Neural cell (in vitro differentiated cells): ENCODE measurements around the gene GRK4. TPM values are rescaled to one million over a fixed set of nuclear protein-coding genes. Genes with fewer than 3 reads are reported as not detected.

Experiments used
- H2AFZ ChIP-seq: fragments of 200-600, 300-800 bp; sonication (generic), shearing (Covaris generic); 2 replicates; pipeline ENCODE4 v1.6.0; 2014; ENCODE audit warnings: low read depth, mild to moderate bottlenecking, antibody characterized with exemption, low read length, moderate library complexity
- H3F3A ChIP-seq: fragments of 200-600 bp; shearing (Covaris generic); 2 replicates; pipeline ENCODE4 v1.6.1; 2016; ENCODE audit warnings: mild to moderate bottlenecking, moderate library complexity, mixed read lengths, antibody characterized with exemption, low read length; ENCODE audit not compliant: insufficient read depth, poor library complexity, severe bottlenecking
- H3K27ac ChIP-seq: fragments of 200-600, 300-800 bp; sonication (generic), shearing (Covaris generic); 2 replicates; pipeline ENCODE4 v1.5.1; 2014; ENCODE audit warnings: mild to moderate bottlenecking, low read length, moderate library complexity
- H3K27me3 ChIP-seq: fragments of 300-800, 200-600 bp; sonication (generic), shearing (Covaris generic); 2 replicates; pipeline ENCODE4 v1.6.0; 2014; ENCODE audit warnings: mild to moderate bottlenecking, low read depth, low read length, moderate library complexity; ENCODE audit not compliant: insufficient read depth
- H3K36me3 ChIP-seq: fragments of 300-800, 200-600 bp; sonication (generic), shearing (Covaris generic); 2 replicates; pipeline ENCODE4 v1.5.1; 2014; ENCODE audit warnings: mild to moderate bottlenecking, antibody characterized with exemption, low read length, moderate library complexity; ENCODE audit not compliant: insufficient read depth
- H3K4me2 ChIP-seq: fragments of 300-800, 200-600 bp; sonication (generic), shearing (Covaris generic); 2 replicates; pipeline ENCODE4 v1.6.0; 2014; ENCODE audit warnings: mild to moderate bottlenecking, low read length
- H3K4me3 ChIP-seq: fragments of 300-800, 200-600 bp; sonication (generic), shearing (Covaris generic); 2 replicates; pipeline ENCODE4 v1.5.1; 2014; ENCODE audit warnings: mild to moderate bottlenecking, low read length, moderate library complexity
- H3K79me2 ChIP-seq: fragments of 200-600 bp; shearing (Covaris generic); replicated peaks from 2 replicates; pipeline ENCODE4 v1.6.0; 2014; ENCODE audit warnings: mild to moderate bottlenecking, low read length, moderate library complexity; ENCODE audit not compliant: insufficient read depth
- H3K9ac ChIP-seq: fragments of 300-800, 200-600 bp; sonication (generic), shearing (Covaris generic); 2 replicates; pipeline ENCODE4 v1.6.1; 2016; ENCODE audit warnings: mild to moderate bottlenecking, low read length, mixed read lengths
- H3K9me2 ChIP-seq: fragments of 200-600 bp; shearing (Covaris generic); 2 replicates; pipeline ENCODE4 v1.6.1; 2016; ENCODE audit warnings: mild to moderate bottlenecking, low read length, mixed read lengths; ENCODE audit not compliant: insufficient read depth
- H3K9me3 ChIP-seq: fragments of 200-600, 300-800 bp; sonication (generic), shearing (Covaris generic); 2 replicates; pipeline ENCODE4 v1.6.1; 2016; ENCODE audit warnings: mild to moderate bottlenecking, mixed run types, low read length, moderate library complexity, mixed read lengths
- H4K20me1 ChIP-seq: fragments of 200-600 bp; shearing (Covaris generic); 2 replicates; pipeline ENCODE4 v1.6.1; 2016; ENCODE audit warnings: mild to moderate bottlenecking, mixed run types; ENCODE audit not compliant: insufficient read depth
- EP300 ChIP-seq: fragments of 450-650 bp; conservative IDR thresholded peaks from 2 replicates; pipeline ENCODE4 v1.6.1; 2014; ENCODE audit warnings: antibody characterized with exemption, mild to moderate bottlenecking, moderate library complexity; ENCODE audit not compliant: poor library complexity, severe bottlenecking
- EZH2 ChIP-seq: fragments of 200-600, 300-800 bp; shearing (Covaris generic), sonication (generic); IDR thresholded peaks from 2 replicates; pipeline ENCODE4 v1.6.1; 2014; ENCODE audit warnings: antibody characterized with exemption, low read length, borderline replicate concordance, mild to moderate bottlenecking; ENCODE audit not compliant: insufficient read depth, poor library complexity, severe bottlenecking
- MXI1 ChIP-seq: fragments of 450-650 bp; conservative IDR thresholded peaks from 2 replicates; pipeline ENCODE4 v1.6.1; 2014; ENCODE audit warnings: antibody characterized with exemption, mild to moderate bottlenecking; ENCODE audit not compliant: poor library complexity, severe bottlenecking
- POLR2AphosphoS5 ChIP-seq: IDR thresholded peaks from 2 replicates; pipeline ENCODE4 v1.6.1; 2012
- RAD21 ChIP-seq: fragments of 450-650 bp; conservative IDR thresholded peaks from 2 replicates; pipeline ENCODE4 v1.6.1; 2014; ENCODE audit warnings: antibody characterized with exemption, mild to moderate bottlenecking, moderate library complexity
- SMC3 ChIP-seq: fragments of 450-650 bp; conservative IDR thresholded peaks from 2 replicates; pipeline ENCODE4 v1.6.1; 2014; ENCODE audit warnings: antibody characterized with exemption, mild to moderate bottlenecking, moderate library complexity; ENCODE audit not compliant: poor library complexity
- TAF1 ChIP-seq: IDR thresholded peaks from 2 replicates; pipeline ENCODE4 v1.6.1; 2012; ENCODE audit warnings: low read depth
- polyA plus RNA-seq: library from polyadenylated mRNA; depleted of rRNA; stranded (reverse); fragments of >200 nt; gene quantifications from 2 replicates; pipeline ENCODE4 v1.2.3, GENCODE V29; 2014
- TF ChIP-seq, protein P1 (sequence below): fragments of 450-650 bp; IDR thresholded peaks from 2 replicates; pipeline ENCODE4 v1.5.1; 2014; ENCODE audit warnings: antibody characterized with exemption, mild to moderate bottlenecking, moderate library complexity; ENCODE audit not compliant: poor library complexity, severe bottlenecking
- TF ChIP-seq, protein P2 (sequence below): IDR thresholded peaks from 2 replicates; pipeline ENCODE4 v1.6.1; 2012; ENCODE audit warnings: borderline replicate concordance

Gene GRK4
- polyA plus RNA-seq, 1 donor from 2014 or later: 17.4 TPM

DNA sequence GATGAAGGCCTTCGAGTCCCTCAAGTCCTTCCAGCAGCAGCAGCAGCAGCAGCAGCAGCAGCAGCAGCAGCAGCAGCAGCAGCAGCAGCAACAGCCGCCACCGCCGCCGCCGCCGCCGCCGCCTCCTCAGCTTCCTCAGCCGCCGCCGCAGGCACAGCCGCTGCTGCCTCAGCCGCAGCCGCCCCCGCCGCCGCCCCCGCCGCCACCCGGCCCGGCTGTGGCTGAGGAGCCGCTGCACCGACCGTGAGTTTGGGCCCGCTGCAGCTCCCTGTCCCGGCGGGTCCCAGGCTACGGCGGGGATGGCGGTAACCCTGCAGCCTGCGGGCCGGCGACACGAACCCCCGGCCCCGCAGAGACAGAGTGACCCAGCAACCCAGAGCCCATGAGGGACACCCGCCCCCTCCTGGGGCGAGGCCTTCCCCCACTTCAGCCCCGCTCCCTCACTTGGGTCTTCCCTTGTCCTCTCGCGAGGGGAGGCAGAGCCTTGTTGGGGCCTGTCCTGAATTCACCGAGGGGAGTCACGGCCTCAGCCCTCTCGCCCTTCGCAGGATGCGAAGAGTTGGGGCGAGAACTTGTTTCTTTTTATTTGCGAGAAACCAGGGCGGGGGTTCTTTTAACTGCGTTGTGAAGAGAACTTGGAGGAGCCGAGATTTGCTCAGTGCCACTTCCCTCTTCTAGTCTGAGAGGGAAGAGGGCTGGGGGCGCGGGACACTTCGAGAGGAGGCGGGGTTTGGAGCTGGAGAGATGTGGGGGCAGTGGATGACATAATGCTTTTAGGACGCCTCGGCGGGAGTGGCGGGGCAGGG, 111.7 kb downstream of the GRK4 start:
- Histone ChIP-seq H2AFZ (peak overlapping the region; percentile 69), H3K9me3 (no peaks in the 10 kb centered on the region), H3K4me3 (peak overlapping the region; percentile 89), H3F3A (peaks cover 4% of the 10 kb centered on the region), H3K27me3 (no peaks in the 10 kb centered on the region), H3K9me2 (no peaks in the 10 kb centered on the region), H3K9ac (peak overlapping the region; percentile 86), H3K27ac (peak overlapping the region; percentile 90), H3K79me2 (peaks cover 42% of the 10 kb centered on the region), H3K36me3 (no peaks in the 10 kb centered on the region), H4K20me1 (no peaks in the 10 kb centered on the region), H3K4me2 (peak overlapping the region; percentile 98)
- TF ChIP-seq EP300 (no peak), POLR2AphosphoS5 (peak; percentile 67)

DNA sequence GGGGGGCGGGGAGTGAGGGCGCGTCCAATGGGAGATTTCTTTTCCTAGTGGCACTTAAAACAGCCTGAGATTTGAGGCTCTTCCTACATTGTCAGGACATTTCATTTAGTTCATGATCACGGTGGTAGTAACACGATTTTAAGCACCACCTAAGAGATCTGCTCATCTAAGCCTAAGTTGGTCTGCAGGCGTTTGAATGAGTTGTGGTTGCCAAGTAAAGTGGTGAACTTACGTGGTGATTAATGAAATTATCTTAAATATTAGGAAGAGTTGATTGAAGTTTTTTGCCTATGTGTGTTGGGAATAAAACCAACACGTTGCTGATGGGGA, 112.2 kb downstream of the GRK4 start:
- H3K4me3 ChIP-seq: peak overlapping the region; percentile 89
- H3K27me3 ChIP-seq: no peaks in the 10 kb centered on the region
- H3K9me3 ChIP-seq: no peaks in the 10 kb centered on the region
- peak overlapping the region; percentile 98 for H3K4me2 ChIP-seq
- H4K20me1 ChIP-seq: no peaks in the 10 kb centered on the region
- H3K9ac ChIP-seq: peak overlapping the region; percentile 86
- no peaks in the 10 kb centered on the region for H3K9me2 ChIP-seq
- TF ChIP-seq, protein P1, sequence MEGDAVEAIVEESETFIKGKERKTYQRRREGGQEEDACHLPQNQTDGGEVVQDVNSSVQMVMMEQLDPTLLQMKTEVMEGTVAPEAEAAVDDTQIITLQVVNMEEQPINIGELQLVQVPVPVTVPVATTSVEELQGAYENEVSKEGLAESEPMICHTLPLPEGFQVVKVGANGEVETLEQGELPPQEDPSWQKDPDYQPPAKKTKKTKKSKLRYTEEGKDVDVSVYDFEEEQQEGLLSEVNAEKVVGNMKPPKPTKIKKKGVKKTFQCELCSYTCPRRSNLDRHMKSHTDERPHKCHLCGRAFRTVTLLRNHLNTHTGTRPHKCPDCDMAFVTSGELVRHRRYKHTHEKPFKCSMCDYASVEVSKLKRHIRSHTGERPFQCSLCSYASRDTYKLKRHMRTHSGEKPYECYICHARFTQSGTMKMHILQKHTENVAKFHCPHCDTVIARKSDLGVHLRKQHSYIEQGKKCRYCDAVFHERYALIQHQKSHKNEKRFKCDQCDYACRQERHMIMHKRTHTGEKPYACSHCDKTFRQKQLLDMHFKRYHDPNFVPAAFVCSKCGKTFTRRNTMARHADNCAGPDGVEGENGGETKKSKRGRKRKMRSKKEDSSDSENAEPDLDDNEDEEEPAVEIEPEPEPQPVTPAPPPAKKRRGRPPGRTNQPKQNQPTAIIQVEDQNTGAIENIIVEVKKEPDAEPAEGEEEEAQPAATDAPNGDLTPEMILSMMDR: no peak
- TF ChIP-seq POLR2AphosphoS5: no peak
- H2AFZ ChIP-seq: no peak overlapping the region
- peaks cover 4% of the 10 kb centered on the region for H3F3A ChIP-seq
- peak overlapping the region; percentile 90 for H3K27ac ChIP-seq
- no peaks in the 10 kb centered on the region for H3K36me3 ChIP-seq
- H3K79me2 ChIP-seq: peaks cover 48% of the 10 kb centered on the region

DNA sequence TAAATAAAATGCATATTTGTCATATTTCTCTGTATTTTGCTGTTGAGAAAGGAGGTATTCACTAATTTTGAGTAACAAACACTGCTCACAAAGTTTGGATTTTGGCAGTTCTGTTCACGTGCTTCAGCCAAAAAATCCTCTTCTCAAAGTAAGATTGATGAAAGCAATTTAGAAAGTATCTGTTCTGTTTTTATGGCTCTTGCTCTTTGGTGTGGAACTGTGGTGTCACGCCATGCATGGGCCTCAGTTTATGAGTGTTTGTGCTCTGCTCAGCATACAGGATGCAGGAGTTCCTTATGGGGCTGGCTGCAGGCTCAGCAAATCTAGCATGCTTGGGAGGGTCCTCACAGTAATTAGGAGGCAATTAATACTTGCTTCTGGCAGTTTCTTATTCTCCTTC, 114.4 kb downstream of the GRK4 start:
- TF ChIP-seq RAD21 (no peak), TAF1 (no peak)
- Histone ChIP-seq H3K9me2 (no peaks in the 10 kb centered on the region), H4K20me1 (no peaks in the 10 kb centered on the region), H3K9ac (no peak overlapping the region), H3K4me3 (no peak overlapping the region), H3F3A (peaks cover 4% of the 10 kb centered on the region), H2AFZ (no peak overlapping the region), H3K4me2 (no peak overlapping the region), H3K9me3 (no peaks in the 10 kb centered on the region), H3K27ac (no peak overlapping the region), H3K27me3 (no peaks in the 10 kb centered on the region), H3K36me3 (no peaks in the 10 kb centered on the region), H3K79me2 (peaks cover 66% of the 10 kb centered on the region)

DNA sequence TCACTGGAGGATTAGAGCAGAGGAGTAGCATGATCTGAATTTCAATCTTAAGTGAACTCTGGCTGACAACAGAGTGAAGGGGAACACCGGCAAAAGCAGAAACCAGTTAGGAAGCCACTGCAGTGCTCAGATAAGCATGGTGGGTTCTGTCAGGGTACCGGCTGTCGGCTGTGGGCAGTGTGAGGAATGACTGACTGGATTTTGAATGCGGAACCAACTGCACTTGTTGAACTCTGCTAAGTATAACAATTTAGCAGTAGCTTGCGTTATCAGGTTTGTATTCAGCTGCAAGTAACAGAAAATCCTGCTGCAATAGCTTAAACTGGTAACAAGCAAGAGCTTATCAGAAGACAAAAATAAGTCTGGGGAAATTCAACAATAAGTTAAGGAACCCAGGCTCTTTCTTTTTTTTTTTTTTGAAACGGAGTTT, 116.3 kb downstream of the GRK4 start:
- Histone ChIP-seq H3K9ac (no peak overlapping the region), H3F3A (peaks cover 4% of the 10 kb centered on the region), H3K4me3 (no peak overlapping the region), H2AFZ (no peak overlapping the region), H3K27ac (no peak overlapping the region), H3K79me2 (peaks cover 79% of the 10 kb centered on the region), H3K27me3 (no peaks in the 10 kb centered on the region), H3K9me2 (no peaks in the 10 kb centered on the region), H4K20me1 (no peaks in the 10 kb centered on the region), H3K4me2 (no peak overlapping the region), H3K36me3 (no peaks in the 10 kb centered on the region), H3K9me3 (no peaks in the 10 kb centered on the region)
- TF ChIP-seq, protein P1: no peak
- TF ChIP-seq EZH2: no peak
- TF ChIP-seq SMC3: no peak
- TF ChIP-seq RAD21: no peak
- TF ChIP-seq TAF1: no peak
- TF ChIP-seq, protein P2, sequence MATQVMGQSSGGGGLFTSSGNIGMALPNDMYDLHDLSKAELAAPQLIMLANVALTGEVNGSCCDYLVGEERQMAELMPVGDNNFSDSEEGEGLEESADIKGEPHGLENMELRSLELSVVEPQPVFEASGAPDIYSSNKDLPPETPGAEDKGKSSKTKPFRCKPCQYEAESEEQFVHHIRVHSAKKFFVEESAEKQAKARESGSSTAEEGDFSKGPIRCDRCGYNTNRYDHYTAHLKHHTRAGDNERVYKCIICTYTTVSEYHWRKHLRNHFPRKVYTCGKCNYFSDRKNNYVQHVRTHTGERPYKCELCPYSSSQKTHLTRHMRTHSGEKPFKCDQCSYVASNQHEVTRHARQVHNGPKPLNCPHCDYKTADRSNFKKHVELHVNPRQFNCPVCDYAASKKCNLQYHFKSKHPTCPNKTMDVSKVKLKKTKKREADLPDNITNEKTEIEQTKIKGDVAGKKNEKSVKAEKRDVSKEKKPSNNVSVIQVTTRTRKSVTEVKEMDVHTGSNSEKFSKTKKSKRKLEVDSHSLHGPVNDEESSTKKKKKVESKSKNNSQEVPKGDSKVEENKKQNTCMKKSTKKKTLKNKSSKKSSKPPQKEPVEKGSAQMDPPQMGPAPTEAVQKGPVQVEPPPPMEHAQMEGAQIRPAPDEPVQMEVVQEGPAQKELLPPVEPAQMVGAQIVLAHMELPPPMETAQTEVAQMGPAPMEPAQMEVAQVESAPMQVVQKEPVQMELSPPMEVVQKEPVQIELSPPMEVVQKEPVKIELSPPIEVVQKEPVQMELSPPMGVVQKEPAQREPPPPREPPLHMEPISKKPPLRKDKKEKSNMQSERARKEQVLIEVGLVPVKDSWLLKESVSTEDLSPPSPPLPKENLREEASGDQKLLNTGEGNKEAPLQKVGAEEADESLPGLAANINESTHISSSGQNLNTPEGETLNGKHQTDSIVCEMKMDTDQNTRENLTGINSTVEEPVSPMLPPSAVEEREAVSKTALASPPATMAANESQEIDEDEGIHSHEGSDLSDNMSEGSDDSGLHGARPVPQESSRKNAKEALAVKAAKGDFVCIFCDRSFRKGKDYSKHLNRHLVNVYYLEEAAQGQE: no peak
- TF ChIP-seq MXI1: no peak
- no peak for TF ChIP-seq EP300
- no peak for TF ChIP-seq POLR2AphosphoS5
